Gastroesophageal sphincter (tissue), 3 donors: ENCODE data around the gene VMP1.

ENCODE experiments used
- CTCF ChIP-seq, 4 experiments: fragments of 200-600 bp in 2 of 4; fragments of 450-650 bp in 2 of 4; sonication (generic) in 1 of 4; IDR thresholded peaks; one replicate each; pipeline ENCODE4 v1.5.1; 2017 to 2019; ENCODE audit warnings: antibody characterized with exemption in 4 of 4, mild to moderate bottlenecking in 2 of 4, moderate library complexity in 2 of 4
- EP300 ChIP-seq: sonication (generic); formaldehyde crosslinking; IDR thresholded peaks from one replicate; pipeline ENCODE4 v1.6.1; 2017; ENCODE audit warnings: antibody characterized with exemption, mild to moderate bottlenecking

GRCh38 chr17:59676716-59677115 lies 30.7 kb upstream of the VMP1 start:
- TF ChIP-seq CTCF (IDR thresholded peaks at IDR 0.05) = no peak
- no peak for TF ChIP-seq EP300
